PC-3 (cell line): Measurements from ENCODE around the gene HS3ST4. TPM values are rescaled to one million over a fixed set of nuclear protein-coding genes. Genes with fewer than 3 reads are reported as not detected.

ENCODE experiments used
- ATAC-seq: fragments of 200-7000 bp; cut with Tn5 transposase; 2 replicates; pipeline ENCODE4 v1.9.1; 2020; ENCODE audit warnings: mild to moderate bottlenecking, moderate library complexity
- BruUV-seq: library from RNA; stranded (reverse); fragments of 400-500 nt; replicated peaks from 2 replicates; lab custom pipeline; 2021; lab: Mats Ljungman, UMichigan
- CTCF ChIA-PET: fragments of 300-600 bp; sonication (Branson Sonifier 250); formaldehyde crosslinking; loops from one replicate; lab custom pipeline; 2022; ENCODE audit warnings: antibody characterized with exemption; lab: Charles Lee
- POLR2A ChIA-PET: fragments of 300-600 bp; sonication (Branson Sonifier 250); formaldehyde crosslinking; loops from one replicate; lab custom pipeline; 2022; ENCODE audit warnings: antibody characterized with exemption; ENCODE audit not compliant: unreplicated experiment; lab: Charles Lee
- DNase-seq: peaks from one replicate; pipeline ENCODE4 v3.0.0-alpha.2; 2015
- H2AFZ ChIP-seq: fragments of 300-600 bp; sonication (generic); 2 replicates; pipeline ENCODE4 v1.6.0; 2016; ENCODE audit warnings: antibody characterized with exemption, low read length
- H3F3A ChIP-seq: fragments of 300-600 bp; sonication (generic); one replicate; pipeline ENCODE4 v1.6.0; 2017; ENCODE audit warnings: antibody characterized with exemption, low read length, control low read depth, mild to moderate bottlenecking; ENCODE audit not compliant: unreplicated experiment
- H3K27ac ChIP-seq: fragments of 300-600 bp; sonication (generic); 2 replicates; pipeline ENCODE4 v1.5.1; 2016; ENCODE audit warnings: mild to moderate bottlenecking, low read length
- H3K27me3 ChIP-seq: fragments of 300-600 bp; sonication (generic); 2 replicates; pipeline ENCODE4 v1.6.1; 2016; ENCODE audit warnings: low read length, mixed read lengths
- H3K36me3 ChIP-seq: fragments of 300-600 bp; sonication (generic); 2 replicates; pipeline ENCODE4 v1.6.1; 2016; ENCODE audit warnings: low read depth, mixed run types, low read length, mixed read lengths
- H3K4me1 ChIP-seq: fragments of 300-600 bp; sonication (generic); 2 replicates; pipeline ENCODE4 v1.5.1; 2016; ENCODE audit warnings: low read length; ENCODE audit not compliant: insufficient read depth
- H3K4me2 ChIP-seq: fragments of 300-600 bp; sonication (generic); 2 replicates; pipeline ENCODE4 v1.6.0; 2016; ENCODE audit warnings: low read length
- H3K4me3 ChIP-seq: fragments of 300-600 bp; sonication (generic); 2 replicates; pipeline ENCODE4 v1.5.1; 2016; ENCODE audit warnings: mild to moderate bottlenecking, low read length, mixed read lengths
- H3K79me2 ChIP-seq: fragments of 300-600 bp; sonication (generic); 2 replicates; pipeline ENCODE4 v1.6.1; 2017; ENCODE audit warnings: low read length, mixed read lengths
- H3K9ac ChIP-seq: fragments of 300-600 bp; sonication (generic); 2 replicates; pipeline ENCODE4 v1.6.0; 2016; ENCODE audit warnings: mild to moderate bottlenecking, low read length
- H3K9me2 ChIP-seq: fragments of 300-600 bp; sonication (generic); replicated peaks from 2 replicates; pipeline ENCODE4 v1.6.1; 2016; ENCODE audit warnings: mixed run types, low read length, mixed read lengths
- H3K9me3 ChIP-seq: fragments of 300-600 bp; sonication (generic); 2 replicates; pipeline ENCODE4 v1.6.1; 2016; ENCODE audit warnings: low read length, mixed read lengths
- H4K20me1 ChIP-seq: fragments of 300-600 bp; sonication (generic); 2 replicates; pipeline ENCODE4 v1.6.1; 2016; ENCODE audit warnings: low read length, mixed read lengths
- CTCF ChIP-seq: fragments of 300-600 bp; sonication (generic); conservative IDR thresholded peaks from 2 replicates; pipeline ENCODE4 v1.5.1; 2017; ENCODE audit warnings: antibody characterized with exemption, low read depth, mild to moderate bottlenecking, low read length
- EZH2 ChIP-seq: fragments of 300-600 bp; sonication (generic); IDR thresholded peaks from one replicate; pipeline ENCODE4 v1.6.1; 2017; ENCODE audit warnings: antibody characterized with exemption, mild to moderate bottlenecking, low read length; ENCODE audit not compliant: unreplicated experiment
- EZH2phosphoT487 ChIP-seq: fragments of 300-600 bp; sonication (generic); IDR thresholded peaks from 2 replicates; pipeline ENCODE4 v1.6.1; 2018; ENCODE audit warnings: mild to moderate bottlenecking, antibody characterized with exemption, low read length, borderline replicate concordance
- intact Hi-C: fragments of 100-400 bp; cut with micrococcal nuclease; formaldehyde crosslinking; loops from 2 replicates; pipeline ENCODE4 v1.9.0; 2023
- total RNA-seq: library from RNA; depleted of rRNA; stranded (reverse); fragments of >200 nt; gene quantifications from 2 replicates; pipeline ENCODE4 v1.2.3, GENCODE V29; 2014

Gene HS3ST4
- total RNA-seq, 1 experiment from 2014 or later, result not detected

- ChIA-PET CTCF (no interaction called here), POLR2A (no interaction called here)
- H3K79me2 ChIP-seq, result no peaks in the 10 kb centered on the region
- DNase-seq, result no peak
- no peaks in the 10 kb centered on the region for H3F3A ChIP-seq
- no peaks in the 10 kb centered on the region for H3K36me3 ChIP-seq
- H3K9me2 ChIP-seq, result no peaks in the 10 kb centered on the region
- BruUV-seq, result no TSS peak
- no peak overlapping the region for H3K9ac ChIP-seq
- no peaks in the 10 kb centered on the region for H3K4me1 ChIP-seq
- TF ChIP-seq EZH2 (no peak), CTCF (no peak), EZH2phosphoT487 (no peak)
- no peaks in the 10 kb centered on the region for H4K20me1 ChIP-seq
- H2AFZ ChIP-seq, result no peak overlapping the region
- no peak overlapping the region for H3K4me2 ChIP-seq
- no peak for ATAC-seq
- H3K27ac ChIP-seq, result no peak overlapping the region
- no peak overlapping the region for H3K4me3 ChIP-seq
- H3K9me3 ChIP-seq, result no peaks in the 10 kb centered on the region
- no peaks in the 10 kb centered on the region for H3K27me3 ChIP-seq
- intact Hi-C loops, result no loop called here
These were observed 203.6 kb downstream of the HS3ST4 start for GRCh38 chr16:25895380-25895779.

GRCh38 chr16:25896411-25896810 lies 204.7 kb downstream of the HS3ST4 start:
- DNase-seq, result no peak
- intact Hi-C loops, result no loop called here
- Histone ChIP-seq H3K4me3 (no peak overlapping the region), H2AFZ (no peak overlapping the region), H3K27ac (no peak overlapping the region), H4K20me1 (no peaks in the 10 kb centered on the region), H3K9me2 (no peaks in the 10 kb centered on the region), H3K4me1 (no peaks in the 10 kb centered on the region), H3K79me2 (no peaks in the 10 kb centered on the region), H3K36me3 (no peaks in the 10 kb centered on the region), H3K9me3 (no peaks in the 10 kb centered on the region), H3K27me3 (no peaks in the 10 kb centered on the region), H3F3A (no peaks in the 10 kb centered on the region), H3K9ac (no peak overlapping the region), H3K4me2 (no peak overlapping the region)
- ChIA-PET POLR2A (no interaction called here), CTCF (no interaction called here)
- ATAC-seq, result no peak
- BruUV-seq, result no TSS peak
- TF ChIP-seq CTCF (no peak), EZH2 (no peak), EZH2phosphoT487 (no peak)

GRCh38 chr16:25897702-25898101 lies 205.9 kb downstream of the HS3ST4 start:
- Histone ChIP-seq H4K20me1 (no peaks in the 10 kb centered on the region), H3K9me2 (no peaks in the 10 kb centered on the region), H3K27ac (no peak overlapping the region), H3F3A (no peaks in the 10 kb centered on the region), H3K4me1 (no peaks in the 10 kb centered on the region), H3K79me2 (no peaks in the 10 kb centered on the region), H3K27me3 (no peaks in the 10 kb centered on the region), H3K4me3 (no peak overlapping the region), H2AFZ (no peak overlapping the region), H3K36me3 (no peaks in the 10 kb centered on the region), H3K9me3 (no peaks in the 10 kb centered on the region), H3K4me2 (no peak overlapping the region), H3K9ac (no peak overlapping the region)
- intact Hi-C loops, result no loop called here
- CTCF ChIA-PET, result no interaction called here
- no TSS peak for BruUV-seq
- POLR2A ChIA-PET, result no interaction called here
- no peak for TF ChIP-seq EZH2phosphoT487
- TF ChIP-seq CTCF, result no peak
- TF ChIP-seq EZH2, result no peak
- ATAC-seq, result no peak
- DNase-seq, result no peak
